Suppressor macrophage (primary cell): ENCODE results near the gene HSBP1L1.
"Not testable (repeated sequence)": the region's sequence is repeated elsewhere in the genome, so short reads cannot be mapped to it uniquely, and the experiment has no call there.

ENCODE experiments used
- DNase-seq, 4 experiments: peaks; one replicate each; pipeline ENCODE4 v3.0.0-alpha.2; 2020 to 2022

Gene HSBP1L1

DNA sequence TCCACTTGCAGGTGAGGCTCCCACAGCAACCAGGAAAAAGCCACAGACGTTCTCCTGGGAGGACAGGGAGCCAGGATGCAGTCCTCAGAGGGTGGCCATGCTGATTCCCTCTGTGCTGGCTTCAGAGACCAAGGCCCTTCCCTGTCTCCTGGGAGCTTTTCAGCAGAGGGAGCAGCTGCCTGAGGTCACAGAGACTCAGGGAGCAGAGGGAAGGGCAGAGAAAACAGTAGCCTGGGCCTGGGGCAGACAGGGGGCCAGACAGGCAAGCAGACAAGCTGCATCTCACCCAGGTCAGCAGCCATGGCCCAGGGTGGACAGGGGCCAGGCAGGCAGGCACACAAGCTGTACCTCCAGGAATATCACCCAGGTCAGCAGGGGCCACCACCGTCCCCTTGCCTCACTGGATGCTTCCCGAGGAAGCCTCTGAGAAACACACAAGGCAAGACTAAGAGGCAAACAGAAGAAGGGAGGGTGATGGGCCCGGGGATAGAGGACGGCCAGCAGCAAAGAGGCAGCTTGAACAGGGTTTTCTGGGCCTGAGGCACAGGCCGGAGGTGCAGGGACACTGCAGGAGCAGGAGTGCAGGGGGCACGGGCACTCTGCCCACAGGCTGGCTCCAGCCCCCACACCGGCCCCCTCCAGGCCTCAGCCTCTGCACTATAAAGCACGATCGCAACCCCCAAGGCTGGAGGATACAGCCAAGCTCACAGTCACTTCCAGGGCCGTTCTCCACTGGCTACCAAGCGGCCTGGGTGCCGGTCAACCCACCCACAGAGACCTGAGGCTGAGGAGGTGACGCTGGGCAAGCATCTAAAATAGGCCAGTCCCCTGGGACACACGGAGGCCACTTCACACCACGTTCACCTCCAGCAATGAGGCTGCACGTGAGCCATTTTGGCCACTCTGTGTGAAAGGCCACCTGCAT is 19.1 kb upstream of the HSBP1L1 start:
- no peak for DNase-seq

DNA sequence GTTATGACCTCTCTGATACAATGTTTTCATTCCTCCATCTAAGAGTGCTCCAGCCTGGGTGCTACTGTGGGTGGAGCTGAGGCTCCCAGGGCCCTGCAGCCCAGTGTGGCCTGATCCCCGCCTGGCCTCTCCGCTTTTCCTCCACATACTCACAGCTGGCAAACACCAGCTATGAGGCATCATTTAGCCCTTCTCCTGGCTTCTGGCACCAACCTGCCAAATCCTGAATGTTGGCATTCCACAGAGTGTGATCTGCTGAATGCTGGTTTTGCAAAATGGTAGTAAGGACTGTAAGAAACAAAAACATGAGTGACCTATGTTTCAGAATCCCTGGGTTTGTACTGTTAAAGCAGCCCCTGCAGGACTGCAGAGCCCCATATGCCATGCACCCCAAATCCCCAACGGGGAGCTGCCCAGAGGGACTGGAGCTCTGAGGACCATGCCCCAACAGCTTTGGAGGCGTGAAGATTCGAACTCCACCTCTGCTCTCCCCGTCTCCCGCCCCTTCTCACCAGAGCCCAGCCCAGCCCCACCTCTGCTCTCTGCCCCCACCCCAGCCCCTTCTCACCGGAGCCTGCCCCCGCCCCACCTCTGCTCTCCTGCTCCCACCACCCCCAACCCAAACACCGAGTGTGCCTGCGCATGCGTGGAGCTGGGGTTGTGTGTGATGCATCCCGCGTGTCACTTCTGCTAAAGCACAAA is 17.2 kb upstream of the HSBP1L1 start:
- no peak for DNase-seq

DNA sequence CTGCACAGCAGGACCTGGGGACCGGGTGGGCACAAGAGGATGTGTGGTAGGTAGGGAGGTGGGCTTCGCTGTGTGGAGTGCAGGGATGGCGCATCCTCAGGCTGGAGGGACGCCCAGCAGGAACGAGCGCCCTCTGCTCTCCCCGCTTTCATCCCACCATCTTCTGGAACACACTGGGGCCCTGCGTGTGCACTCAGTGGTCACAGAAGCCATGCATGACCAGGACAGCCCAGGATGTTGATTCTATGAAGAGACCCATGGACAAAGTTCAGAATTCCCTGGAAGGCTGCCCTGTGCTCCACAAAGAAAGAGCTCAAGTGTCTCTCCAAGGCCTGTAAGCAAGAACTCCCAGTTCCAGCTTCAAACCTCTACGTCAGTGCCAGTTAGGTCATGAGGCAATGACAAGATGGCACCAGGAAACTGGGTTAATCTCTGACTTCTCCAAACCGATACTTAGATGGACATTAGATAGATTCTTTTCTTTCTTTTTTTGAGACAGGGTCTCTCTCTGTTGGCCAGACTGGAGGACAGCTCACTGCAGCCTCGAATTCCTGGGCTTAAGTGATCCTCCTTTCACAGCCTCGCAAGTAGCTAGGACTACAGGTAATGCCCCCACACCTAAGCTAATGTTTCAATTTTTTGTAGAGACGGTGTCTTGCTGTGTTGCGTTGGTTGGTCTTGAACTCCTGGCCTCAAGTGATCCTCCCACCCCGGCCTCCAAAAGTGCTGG is 16.4 kb upstream of the HSBP1L1 start:
- no peak for DNase-seq

DNA sequence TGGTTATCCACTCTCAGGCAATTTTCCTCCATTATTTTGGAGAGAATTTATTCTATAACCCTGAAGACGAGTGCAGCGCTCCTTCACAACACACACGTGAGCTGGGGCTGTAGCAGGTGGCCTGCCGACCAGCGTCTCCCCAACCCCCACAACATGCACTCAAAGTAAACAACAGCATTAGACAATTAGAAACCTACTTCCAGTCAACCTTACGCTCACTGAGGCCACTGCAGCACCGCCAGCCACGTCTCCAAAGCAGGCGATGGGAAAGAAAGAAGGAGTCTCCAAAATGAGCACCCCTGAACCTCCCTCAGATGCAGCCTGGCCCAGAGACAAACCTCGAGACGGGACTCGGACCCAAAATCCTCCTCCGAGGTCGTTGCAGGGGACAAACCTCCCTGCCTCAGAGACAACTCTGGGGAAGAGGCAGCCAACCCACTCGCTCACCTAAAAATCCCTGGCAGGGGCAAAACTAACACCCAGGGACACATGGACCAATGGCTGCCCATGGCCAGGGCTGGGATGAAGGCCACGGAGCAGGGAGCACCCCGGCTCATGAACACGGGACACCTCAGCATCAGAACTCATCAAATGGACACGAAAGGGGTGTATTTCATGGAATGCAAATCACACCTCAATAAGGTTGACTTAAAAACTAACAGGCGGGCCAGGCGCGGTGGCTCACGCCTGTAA is 15.6 kb upstream of the HSBP1L1 start:
- DNase-seq = no peak

DNA sequence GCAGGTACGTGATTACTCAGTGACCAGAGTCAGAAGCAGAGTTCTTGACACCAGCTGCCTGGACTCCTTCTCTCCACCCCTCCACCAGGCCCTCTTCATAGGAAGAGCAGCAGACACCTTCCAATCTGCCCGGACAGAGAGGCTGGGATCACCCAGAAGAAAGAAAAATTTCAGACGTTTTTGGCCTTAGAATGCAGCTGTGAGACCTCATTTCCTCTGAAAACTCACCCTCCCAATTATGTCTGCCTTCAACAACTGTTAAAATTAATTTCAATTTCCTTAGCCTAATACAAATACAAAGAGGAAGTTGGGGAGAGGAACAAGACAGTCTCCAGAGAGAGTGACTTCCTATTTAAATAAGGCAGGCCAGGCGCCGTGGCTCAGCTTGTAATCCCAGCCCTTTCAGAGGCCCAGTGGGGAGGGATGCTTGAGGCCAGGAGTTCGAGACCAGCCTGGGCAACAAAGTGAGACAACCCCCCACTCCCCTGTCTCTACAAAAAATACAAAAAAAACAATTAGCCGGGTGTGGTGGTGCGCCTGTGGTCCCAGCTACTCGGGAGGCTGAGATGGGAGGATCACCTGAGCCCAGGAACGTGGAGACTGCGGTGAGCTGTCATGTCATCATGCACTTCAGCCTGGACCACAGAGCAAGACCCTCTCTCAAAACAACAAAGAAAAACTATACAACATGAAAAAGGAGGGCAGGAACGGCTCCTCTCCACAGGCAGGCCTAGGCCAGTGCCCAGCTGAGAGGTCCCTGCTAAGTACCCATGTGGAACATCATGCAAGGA is 14.6 kb upstream of the HSBP1L1 start:
- peak; percentile 87 to 94 (median 92) for DNase-seq

DNA sequence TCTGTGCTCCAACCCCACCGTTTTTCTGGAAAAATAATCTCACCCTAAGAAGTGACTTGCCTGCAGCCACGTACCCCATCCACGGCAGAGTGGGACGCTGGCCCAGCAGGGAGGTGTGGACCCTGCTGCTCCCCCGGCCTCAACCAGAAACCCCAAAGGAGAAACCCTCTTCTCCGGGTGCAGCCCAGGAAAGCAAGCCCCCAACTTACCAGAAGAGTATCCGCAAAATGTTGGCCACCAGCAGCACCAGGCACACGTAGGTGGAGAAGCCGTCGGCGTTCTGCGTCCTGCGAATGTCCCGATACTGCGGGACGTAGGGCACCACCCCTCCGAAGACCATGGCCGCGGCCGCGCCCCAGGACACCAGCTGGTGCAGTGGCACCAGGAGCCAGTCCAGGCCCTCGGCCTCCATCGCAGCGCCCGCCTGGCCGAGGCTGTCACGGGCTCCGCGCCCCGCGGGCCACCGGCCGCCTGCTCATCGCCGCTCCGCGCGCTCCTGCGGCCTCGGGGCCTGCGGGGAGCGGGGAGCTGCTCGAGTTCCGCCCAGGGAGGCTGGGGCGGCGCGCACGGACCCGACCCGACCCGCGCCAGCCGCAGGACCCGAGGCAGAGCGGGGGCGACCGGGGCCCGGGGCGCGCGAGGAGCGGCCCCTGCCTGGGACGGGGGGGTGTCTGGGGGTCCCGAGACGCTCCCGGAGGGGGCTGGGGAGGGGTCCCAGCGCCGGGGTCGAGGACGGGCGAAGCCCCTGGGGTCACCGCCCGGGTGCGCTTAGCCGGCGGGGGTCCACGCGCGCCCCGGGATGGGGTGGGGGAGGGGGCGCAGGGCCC is 13.7 kb upstream of the HSBP1L1 start:
- DNase-seq = peak; percentile 54 to 84 (median 70)

DNA sequence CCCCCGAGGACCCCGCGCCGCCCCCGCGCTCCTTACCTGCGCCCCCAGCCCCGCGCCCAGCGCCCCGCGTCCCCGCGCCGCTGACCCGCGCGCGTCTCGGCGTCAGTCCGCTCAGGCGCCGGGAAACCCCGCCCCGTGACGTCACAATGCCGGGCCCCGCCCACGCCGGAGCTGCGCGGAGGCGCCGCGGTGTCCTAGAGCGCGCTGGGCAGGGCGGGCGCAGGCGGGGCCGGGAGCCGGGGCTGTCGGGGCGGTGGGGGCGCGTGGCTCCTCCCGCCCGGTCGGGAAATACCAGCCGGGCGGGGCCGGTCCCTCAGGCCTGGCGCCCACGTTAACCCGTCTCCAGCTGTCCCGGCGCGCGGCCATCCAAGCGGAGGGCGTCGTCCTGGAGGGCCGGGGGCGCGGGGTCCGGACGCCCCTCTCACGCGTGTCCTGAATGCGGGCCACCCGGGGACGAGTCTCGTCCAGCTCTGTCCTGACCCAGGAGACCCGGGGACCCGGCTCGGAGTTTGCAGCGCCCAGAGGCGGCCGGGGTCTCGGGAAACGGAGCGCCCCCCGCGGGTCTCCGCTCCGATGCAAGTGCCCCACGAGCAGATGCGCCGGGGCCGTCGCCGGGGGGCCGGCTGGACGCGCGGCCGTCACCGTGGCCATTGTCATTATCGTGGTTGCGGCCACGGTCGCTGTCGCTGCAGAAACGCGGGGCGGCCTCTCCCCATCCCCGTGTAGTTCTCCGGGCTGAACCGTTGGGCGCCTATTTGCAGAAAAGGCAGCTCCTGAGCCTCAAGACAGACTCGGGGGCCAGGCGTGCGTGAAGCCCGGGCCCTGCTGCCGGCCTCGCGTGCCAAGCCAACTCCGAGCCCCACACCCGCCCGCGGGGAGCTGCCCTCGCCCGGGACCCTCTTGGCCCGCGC is 12.6 kb upstream of the HSBP1L1 start, which contains the start of gene SLC66A2:
SLC66A2 (minus strand) TSS at position 109 of the 911 bp plus-strand sequence. CDS start 727 bp downstream, outside the sequence.
- peak; percentile 94 to 99 (median 98) for DNase-seq

DNA sequence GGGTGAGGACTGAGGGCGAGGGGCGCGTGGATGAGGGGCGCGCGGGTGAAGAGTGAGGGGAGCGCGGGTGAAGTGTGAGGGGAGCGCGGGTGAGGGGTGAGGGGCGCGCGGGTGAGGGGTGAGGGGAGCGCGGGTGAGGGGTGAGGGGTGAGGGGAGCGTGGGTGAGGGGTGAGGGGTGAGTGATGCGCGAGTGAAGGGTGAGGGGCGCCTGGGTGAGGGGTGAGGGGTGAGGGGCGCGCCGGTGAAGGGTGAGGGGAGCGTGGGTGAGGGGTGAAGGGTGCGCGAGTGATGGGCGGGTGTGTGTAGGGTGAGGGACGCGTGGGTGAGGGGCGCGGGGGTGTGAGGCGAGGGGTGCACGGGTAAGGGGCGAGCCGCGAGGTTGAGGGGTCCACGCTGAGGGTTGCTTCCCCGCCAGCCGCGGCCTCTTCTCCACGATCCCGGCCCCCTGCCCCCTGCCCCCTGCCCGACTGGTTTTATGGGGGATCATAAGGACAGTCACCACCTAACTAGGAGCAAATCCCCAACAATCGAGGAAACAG is 11.9 kb upstream of the HSBP1L1 start:
- no peak for DNase-seq

DNA sequence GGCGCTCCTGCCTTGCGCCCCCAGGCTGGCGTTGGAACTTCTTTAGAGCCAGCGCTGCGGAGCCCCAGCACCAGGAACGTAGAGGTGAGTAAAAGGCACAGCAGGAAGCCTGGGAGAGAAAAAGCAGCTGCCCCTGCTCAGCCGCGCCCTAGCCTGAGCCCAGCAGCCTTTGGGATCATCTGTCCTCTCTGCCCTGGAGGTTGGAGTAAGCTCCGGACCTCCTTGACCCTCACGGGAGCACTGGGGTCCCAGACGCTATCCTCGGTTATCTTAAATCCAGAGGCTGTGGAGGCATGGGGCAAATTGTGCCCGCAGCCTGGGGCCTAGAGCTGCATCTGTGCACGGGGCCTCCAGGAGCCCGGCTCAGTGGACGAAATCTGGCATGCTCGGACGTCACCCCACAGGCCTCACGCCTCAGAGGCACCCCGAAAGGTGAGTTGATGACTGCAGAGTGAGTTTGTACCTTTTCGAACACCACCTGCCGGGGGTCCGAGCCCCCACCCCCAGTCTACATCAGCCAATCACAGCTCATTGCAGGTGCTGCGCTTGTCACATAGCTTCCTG is 11.4 kb upstream of the HSBP1L1 start:
- no peak for DNase-seq

DNA sequence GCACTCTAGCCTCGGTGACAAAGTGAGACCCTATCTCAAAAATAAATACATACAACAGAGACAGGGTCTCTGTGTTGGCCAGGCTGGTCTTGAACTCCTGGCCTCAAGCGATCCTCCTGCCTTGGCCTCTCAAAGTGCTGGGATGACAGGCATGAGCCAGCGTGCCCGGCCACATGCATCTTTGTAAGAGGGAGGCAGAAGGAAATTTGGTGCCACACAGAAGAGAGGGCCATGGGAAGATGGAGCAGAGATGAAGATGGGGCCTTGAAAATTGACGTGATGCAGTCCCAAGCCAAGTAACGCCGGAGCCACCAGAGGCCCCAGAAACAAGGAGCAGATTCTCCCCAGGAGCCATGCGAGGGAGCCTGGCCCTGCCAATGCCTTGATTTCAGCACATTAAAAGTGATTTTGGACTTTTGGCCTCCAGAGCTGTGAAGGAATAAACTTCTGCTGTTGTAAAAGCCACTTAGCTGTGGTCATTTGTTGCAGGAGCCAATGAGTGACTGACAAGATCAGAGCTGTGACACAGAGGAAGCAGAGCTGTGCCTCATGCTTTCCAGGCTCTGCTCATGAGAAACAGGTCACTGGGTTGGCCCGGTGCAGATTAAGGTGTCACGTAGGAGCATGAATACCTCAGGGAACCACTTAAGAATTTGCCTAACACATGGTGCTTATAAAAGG is 10.3 kb upstream of the HSBP1L1 start:
- DNase-seq = peak; percentile 23 to 59 (median 51)

DNA sequence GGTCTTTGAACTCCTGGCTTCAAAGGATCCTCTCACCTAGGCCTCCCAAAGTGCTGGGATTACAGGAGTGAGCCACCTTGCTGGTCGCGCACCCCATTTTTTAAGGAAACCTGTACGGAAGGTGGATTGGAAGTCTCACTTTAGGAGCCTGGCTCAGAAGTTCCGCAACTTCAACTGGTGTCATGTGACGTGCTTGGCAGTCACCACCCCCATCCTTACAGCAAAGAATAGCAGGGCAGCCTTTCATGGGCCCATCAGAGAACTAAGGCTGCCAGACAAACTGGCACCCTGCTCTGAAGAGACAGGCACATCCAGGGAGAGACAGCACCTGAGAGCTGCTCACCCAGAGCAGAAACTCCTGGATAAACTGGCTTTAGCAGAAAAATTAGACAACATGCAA is 9.7 kb upstream of the HSBP1L1 start:
- peak in 3 of 4 experiments; percentile 42 to 53 (median 52) for DNase-seq

DNA sequence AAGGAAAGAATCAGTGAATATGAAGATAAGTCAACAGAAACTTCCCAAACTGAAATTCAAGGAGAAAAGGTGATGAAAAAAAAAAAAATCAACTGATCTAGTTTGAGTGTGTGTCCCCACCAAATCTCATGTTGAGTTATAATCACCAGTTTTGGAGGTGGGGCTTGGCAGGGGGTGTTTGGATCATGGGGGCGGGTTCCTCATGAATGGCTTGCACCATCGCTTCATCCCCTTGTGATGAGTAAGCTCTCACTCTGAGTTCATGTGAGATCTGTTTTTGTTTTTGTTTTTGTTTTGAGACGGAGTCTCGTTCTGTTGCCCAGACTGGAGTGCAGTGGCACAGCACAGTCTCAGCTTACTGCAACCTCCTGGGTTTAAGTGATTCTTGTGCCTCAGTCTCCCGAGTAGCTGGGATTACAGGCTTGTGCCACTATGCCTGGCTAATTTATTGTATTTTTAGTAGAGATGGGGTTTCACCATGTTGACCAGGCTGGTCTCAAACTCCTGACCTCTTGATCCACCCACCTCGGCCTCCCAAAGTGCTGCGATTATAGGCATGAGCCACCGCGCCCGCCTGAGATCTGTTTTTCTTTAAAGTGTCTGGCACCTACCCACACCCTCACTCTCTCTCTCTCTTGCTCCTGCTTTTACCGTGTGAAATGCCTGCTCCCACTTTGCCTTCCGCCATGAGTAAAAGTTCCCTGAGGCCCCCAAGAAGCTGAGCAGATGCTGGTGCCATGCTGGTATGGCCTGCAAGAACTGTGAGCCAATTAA is 9.0 kb upstream of the HSBP1L1 start:
- peak; percentile 59 to 81 (median 80) for DNase-seq

DNA sequence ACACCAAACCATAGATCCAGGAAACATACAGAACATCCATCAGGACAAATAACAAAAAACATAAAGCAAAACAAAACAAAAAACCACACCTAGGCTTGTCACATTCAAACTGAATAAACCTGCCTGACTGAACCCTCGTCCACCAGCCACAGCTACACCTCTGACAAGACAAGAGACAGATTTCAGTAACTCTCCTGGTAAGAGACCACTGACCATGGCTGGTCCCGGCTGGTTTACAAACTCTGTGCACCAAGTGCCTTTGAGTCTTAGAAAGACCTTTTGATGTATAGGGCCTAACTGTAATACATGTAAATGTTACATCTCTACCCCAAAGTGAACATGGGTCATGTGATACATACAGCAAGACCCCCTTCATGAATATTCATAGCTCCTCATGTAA is 8.2 kb upstream of the HSBP1L1 start:
- no peak for DNase-seq

DNA sequence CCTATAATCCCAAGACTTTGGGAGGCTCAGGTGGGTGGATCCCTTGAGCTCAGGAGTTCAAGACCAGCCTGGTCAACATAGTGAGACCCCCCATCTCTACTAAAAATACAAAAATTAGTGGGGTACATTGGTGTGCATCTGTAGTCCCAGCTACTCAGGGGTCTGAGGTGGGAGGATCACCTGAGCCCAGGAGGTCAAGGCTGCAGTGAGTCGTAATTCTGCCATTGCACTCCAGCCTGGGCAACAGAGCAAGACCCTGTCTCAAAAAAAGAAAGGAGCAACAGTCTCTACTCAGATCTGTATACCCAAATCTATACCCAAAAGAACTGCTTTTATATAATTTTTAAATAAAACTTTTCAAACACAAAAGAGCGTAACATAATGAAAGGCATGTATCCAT is 5.5 kb upstream of the HSBP1L1 start:
- no peak for DNase-seq

DNA sequence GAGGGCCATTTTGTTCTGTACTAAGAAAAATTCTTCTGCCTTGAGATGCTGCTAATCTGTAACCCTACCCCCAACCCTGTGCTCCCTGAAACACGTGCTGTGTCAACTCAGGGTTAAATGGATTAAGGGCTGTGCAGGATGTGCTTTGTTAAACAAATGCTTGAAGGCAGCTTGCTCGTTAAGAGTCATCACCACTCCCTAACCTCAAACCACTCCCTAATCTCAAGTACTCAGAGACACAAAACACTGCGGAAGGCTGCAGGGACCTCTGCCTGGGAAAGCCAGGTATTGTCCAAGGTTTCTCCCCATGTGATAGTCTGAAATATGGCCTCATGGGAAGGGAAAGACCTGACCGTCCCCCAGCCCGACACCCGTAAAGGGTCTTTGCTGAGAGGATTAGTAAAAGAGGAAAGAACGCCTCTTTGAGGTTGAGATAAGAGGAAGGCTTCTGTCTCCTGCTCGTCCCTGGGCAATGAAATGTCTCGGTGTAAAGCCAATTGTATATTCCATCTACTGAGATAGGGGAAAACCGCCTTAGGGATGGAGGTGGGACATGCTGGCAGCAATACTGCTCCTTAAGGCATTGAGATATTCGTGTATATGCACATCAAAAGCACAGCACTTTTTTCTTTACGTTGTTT is 4.2 kb upstream of the HSBP1L1 start:
- not testable (repeated sequence) for DNase-seq

DNA sequence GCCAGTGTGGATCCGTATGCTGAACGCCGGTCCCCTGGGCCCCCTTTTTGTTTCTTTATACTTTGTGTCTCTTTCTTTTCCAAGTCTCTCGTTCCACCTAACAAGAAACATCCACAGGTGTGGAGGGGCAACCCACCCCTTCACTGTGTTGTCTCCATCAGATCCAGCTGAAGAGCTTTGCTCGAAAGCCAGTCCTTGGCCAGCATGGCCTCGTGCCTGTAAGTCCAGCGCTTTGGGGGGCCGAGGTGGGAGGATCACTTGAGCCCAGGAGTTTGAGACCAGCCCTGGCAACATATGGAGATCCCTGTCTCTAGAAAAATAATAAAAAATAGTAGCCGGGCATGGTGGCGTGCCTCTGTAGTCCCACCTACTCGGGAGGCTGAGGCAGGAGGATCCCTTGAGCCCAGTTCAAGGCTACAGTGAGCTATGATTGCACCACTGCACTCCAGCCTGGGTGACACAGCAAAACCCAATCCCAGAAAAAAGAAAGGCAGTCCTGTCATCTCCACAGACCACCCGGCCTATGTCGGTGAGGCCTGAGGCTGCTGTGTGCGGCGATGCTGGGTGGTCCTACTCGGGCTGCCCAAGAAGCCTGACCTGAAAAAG is 3.4 kb upstream of the HSBP1L1 start:
- no peak for DNase-seq
